ENCODE measurements around the gene PLEKHG2. TPM values are rescaled to one million over a fixed set of nuclear protein-coding genes. Genes with fewer than 3 reads are reported as not detected.
A peak's percentile ranks its signal among the peaks of the same experiment; 100 is the strongest.

The PLEKHG2 gene
- total RNA-seq, 3 donors from 2014 or later (not counting 1 experiment from before 2014, with no cell fraction given), result 70.2 to 129 (median 80.7) TPM

GRCh38 chr19:39409208-39410016 is 3.1 kb upstream of the PLEKHG2 start:
- Mint-ChIP-seq H3K27me3 (ENCODE audit: low read depth in 2 of 2) (no peaks in the 10 kb centered on the region), H3K9me3 (no peaks in the 10 kb centered on the region), H3K4me3 (peak overlapping the region; percentile 97), H3K4me1 (peaks cover 59 to 71% of the 10 kb centered on the region in 2 donors), H3K27ac (peak overlapping the region; percentile 96 to 97), H3K36me3 (peaks cover 7% of the 10 kb centered on the region)
- DNase-seq, result peak; percentile 79 to 91
- Histone ChIP-seq H3K36me3 (ENCODE audit: control insufficient read depth, insufficient read depth, low read length) (peaks cover 16% of the 10 kb centered on the region), H3K27ac (ENCODE audit: low read length) (peak overlapping the region; percentile 96), H3K4me1 (ENCODE audit: control insufficient read depth, insufficient read depth, low read length) (peaks cover 68% of the 10 kb centered on the region), H3K4me3 (ENCODE audit: low read length) (peak overlapping the region; percentile 92), H3K27me3 (ENCODE audit: control insufficient read depth, insufficient read depth, low read length) (no peaks in the 10 kb centered on the region), H3K9me3 (ENCODE audit: control insufficient read depth, insufficient read depth, low read length) (no peaks in the 10 kb centered on the region)
- intact Hi-C loops (cut with micrococcal nuclease), result loop anchor here (2.0 to 5.0 kb wide), 2 partner anchors 123 to 285 kb away; partner anchors contain the start of genes EID2B and PAK4
- ATAC-seq, result peak; percentile 11 to 30 (median 13)
- 0% methylated on average over 49 of the region's 52 CpGs for WGBS (ENCODE audit: insufficient coverage)
- TF ChIP-seq CTCF (IDR thresholded peaks at IDR 0.05), result no peak

GRCh38 chr19:39410017-39410830 is 2.2 kb upstream of the PLEKHG2 start:
- Histone ChIP-seq H3K4me3 (ENCODE audit: low read length) (peak overlapping the region; percentile 92), H3K36me3 (ENCODE audit: control insufficient read depth, insufficient read depth, low read length) (peaks cover 16% of the 10 kb centered on the region), H3K27ac (ENCODE audit: low read length) (peak overlapping the region; percentile 96), H3K4me1 (ENCODE audit: control insufficient read depth, insufficient read depth, low read length) (peaks cover 59% of the 10 kb centered on the region), H3K9me3 (ENCODE audit: control insufficient read depth, insufficient read depth, low read length) (no peaks in the 10 kb centered on the region), H3K27me3 (ENCODE audit: control insufficient read depth, insufficient read depth, low read length) (no peaks in the 10 kb centered on the region)
- WGBS (ENCODE audit: insufficient coverage), result 2% methylated on average over 35 of the region's 35 CpGs
- DNase-seq (peak; percentile 38 to 87), ATAC-seq (peak; percentile 32 to 49 (median 34))
- no peak for TF ChIP-seq CTCF (IDR thresholded peaks at IDR 0.05)
- H3K9me3 Mint-ChIP-seq, result no peaks in the 10 kb centered on the region
- H3K4me1 Mint-ChIP-seq, result peaks cover 62 to 76% of the 10 kb centered on the region in 2 donors
- H3K4me3 Mint-ChIP-seq, result peak overlapping the region; percentile 97
- H3K27me3 Mint-ChIP-seq (ENCODE audit: low read depth in 2 of 2), result no peaks in the 10 kb centered on the region
- H3K36me3 Mint-ChIP-seq, result peaks cover 7% of the 10 kb centered on the region
- peak overlapping the region; percentile 96 to 97 for H3K27ac Mint-ChIP-seq
- intact Hi-C loops (cut with micrococcal nuclease), result loop anchor here (2.0 to 5.0 kb wide), 2 partner anchors 122 to 285 kb away; partner anchors contain the start of genes EID2B and PAK4

- TF ChIP-seq CTCF (IDR thresholded peaks at IDR 0.05), result no peak
- Mint-ChIP-seq H3K27ac (peak overlapping the region; percentile 96 to 97), H3K27me3 (ENCODE audit: low read depth in 2 of 2) (no peaks in the 10 kb centered on the region), H3K4me3 (peak overlapping the region; percentile 97), H3K36me3 (peaks cover 7% of the 10 kb centered on the region), H3K4me1 (peaks cover 62 to 78% of the 10 kb centered on the region in 2 donors), H3K9me3 (no peaks in the 10 kb centered on the region)
- H3K4me1 ChIP-seq (ENCODE audit: control insufficient read depth, insufficient read depth, low read length), result peaks cover 54% of the 10 kb centered on the region
- peak overlapping the region; percentile 92 for H3K4me3 ChIP-seq (ENCODE audit: low read length)
- intact Hi-C loops (cut with micrococcal nuclease), result loop anchor here (1.0 to 5.0 kb wide), 3 partner anchors 13 to 286 kb away; partner anchors contain the start of genes EID2B and PAK4
- DNase-seq (no peak), ATAC-seq (no peak)
- peak overlapping the region; percentile 96 for H3K27ac ChIP-seq (ENCODE audit: low read length)
- 48% methylated on average over 1 of the region's 1 CpG for WGBS (ENCODE audit: insufficient coverage)
- H3K9me3 ChIP-seq (ENCODE audit: control insufficient read depth, insufficient read depth, low read length), result no peaks in the 10 kb centered on the region
- peaks cover 17% of the 10 kb centered on the region for H3K36me3 ChIP-seq (ENCODE audit: control insufficient read depth, insufficient read depth, low read length)
- no peaks in the 10 kb centered on the region for H3K27me3 ChIP-seq (ENCODE audit: control insufficient read depth, insufficient read depth, low read length)
Measured at GRCh38 chr19:39410831-39411080, 1.7 kb upstream of the PLEKHG2 start.

All from natural killer cell (primary cell).